ENCODE data around the gene HMG20A.

HMG20A gene

DNA sequence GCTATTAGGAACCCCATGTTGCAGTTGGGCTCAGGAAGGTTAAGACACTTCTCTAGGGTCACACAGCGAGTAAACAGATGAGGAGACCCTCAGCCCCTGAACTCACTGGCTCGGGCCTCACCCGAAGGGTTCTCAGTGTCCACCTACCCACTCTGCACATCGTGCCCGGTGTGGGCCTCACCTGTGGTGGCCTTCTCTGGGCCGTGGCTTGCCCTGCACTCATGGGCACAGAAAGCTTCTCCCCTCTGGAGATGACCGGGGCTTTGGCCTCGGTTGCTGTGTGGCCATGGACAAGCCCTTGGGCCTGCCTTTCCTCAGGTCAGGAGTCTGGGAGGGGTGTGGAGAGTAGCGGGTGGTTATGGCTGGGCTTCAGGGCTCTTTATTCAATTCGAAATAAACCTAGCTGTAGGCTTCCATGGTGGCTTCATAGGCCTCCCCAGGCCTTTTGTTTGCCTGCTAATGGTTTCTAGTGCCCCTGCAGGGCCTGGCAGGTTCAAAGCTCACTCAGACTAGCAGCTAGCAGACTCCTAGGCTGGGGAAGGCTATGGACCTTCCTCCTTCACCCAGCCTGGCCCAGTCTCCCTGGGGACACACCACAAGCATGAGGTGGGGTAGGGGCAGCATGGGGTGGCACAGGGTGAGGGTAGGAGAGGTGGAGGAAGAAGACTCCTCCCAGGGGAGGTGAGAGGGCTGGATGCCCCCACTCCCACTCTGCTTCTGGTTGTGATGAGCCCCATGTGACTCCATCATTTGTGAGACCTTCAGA is 108.9 kb downstream of the HMG20A start:
- TF ChIP-seq, protein P1, sequence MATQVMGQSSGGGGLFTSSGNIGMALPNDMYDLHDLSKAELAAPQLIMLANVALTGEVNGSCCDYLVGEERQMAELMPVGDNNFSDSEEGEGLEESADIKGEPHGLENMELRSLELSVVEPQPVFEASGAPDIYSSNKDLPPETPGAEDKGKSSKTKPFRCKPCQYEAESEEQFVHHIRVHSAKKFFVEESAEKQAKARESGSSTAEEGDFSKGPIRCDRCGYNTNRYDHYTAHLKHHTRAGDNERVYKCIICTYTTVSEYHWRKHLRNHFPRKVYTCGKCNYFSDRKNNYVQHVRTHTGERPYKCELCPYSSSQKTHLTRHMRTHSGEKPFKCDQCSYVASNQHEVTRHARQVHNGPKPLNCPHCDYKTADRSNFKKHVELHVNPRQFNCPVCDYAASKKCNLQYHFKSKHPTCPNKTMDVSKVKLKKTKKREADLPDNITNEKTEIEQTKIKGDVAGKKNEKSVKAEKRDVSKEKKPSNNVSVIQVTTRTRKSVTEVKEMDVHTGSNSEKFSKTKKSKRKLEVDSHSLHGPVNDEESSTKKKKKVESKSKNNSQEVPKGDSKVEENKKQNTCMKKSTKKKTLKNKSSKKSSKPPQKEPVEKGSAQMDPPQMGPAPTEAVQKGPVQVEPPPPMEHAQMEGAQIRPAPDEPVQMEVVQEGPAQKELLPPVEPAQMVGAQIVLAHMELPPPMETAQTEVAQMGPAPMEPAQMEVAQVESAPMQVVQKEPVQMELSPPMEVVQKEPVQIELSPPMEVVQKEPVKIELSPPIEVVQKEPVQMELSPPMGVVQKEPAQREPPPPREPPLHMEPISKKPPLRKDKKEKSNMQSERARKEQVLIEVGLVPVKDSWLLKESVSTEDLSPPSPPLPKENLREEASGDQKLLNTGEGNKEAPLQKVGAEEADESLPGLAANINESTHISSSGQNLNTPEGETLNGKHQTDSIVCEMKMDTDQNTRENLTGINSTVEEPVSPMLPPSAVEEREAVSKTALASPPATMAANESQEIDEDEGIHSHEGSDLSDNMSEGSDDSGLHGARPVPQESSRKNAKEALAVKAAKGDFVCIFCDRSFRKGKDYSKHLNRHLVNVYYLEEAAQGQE (IDR thresholded peaks at IDR 0.05; ENCODE audit: insufficient read depth in 1 of 2, low read depth in 2 of 2, low read length in 2 of 2) = no peak
- no peak for TF ChIP-seq TAF1 (IDR thresholded peaks at IDR 0.05; ENCODE audit: borderline replicate concordance, insufficient read depth, low read length)
- TF ChIP-seq SIN3A (IDR thresholded peaks at IDR 0.05; ENCODE audit: borderline replicate concordance, insufficient read depth, low read length) = no peak
- no peak for TF ChIP-seq FOXP2 (optimal IDR thresholded peaks at IDR 0.05; ENCODE audit: borderline replicate concordance, extremely low read depth, extremely low read length, insufficient read depth)
- no peak for TF ChIP-seq POLR2AphosphoS5 (IDR thresholded peaks at IDR 0.05; ENCODE audit: low read depth, low read length)

DNA sequence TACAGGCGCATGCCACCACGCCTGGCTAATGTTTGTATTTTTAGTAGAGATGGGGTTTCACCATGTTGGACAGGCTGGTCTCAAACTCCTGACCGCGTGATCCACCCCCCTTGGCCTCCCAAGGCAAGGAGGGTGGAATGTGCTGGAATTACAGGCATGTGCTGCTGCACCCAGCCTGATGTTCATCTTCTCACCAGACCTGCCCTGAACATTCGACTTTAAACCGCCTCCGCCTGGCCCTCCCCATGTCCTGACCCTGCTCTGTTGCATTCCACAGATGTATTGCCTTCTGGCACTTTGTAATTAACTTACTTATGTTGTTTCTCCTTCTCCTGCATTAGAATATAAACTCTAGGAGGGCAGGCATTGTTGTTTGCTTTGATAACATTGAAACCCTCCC is 109.9 kb downstream of the HMG20A start:
- TF ChIP-seq TAF1 (IDR thresholded peaks at IDR 0.05; ENCODE audit: borderline replicate concordance, insufficient read depth, low read length) (no peak), SIN3A (IDR thresholded peaks at IDR 0.05; ENCODE audit: borderline replicate concordance, insufficient read depth, low read length) (no peak), FOXP2 (optimal IDR thresholded peaks at IDR 0.05; ENCODE audit: borderline replicate concordance, extremely low read depth, extremely low read length, insufficient read depth) (no peak), POLR2AphosphoS5 (IDR thresholded peaks at IDR 0.05; ENCODE audit: low read depth, low read length) (no peak)
- TF ChIP-seq, protein P1 (IDR thresholded peaks at IDR 0.05; ENCODE audit: insufficient read depth in 1 of 2, low read depth in 2 of 2, low read length in 2 of 2) = no peak

DNA sequence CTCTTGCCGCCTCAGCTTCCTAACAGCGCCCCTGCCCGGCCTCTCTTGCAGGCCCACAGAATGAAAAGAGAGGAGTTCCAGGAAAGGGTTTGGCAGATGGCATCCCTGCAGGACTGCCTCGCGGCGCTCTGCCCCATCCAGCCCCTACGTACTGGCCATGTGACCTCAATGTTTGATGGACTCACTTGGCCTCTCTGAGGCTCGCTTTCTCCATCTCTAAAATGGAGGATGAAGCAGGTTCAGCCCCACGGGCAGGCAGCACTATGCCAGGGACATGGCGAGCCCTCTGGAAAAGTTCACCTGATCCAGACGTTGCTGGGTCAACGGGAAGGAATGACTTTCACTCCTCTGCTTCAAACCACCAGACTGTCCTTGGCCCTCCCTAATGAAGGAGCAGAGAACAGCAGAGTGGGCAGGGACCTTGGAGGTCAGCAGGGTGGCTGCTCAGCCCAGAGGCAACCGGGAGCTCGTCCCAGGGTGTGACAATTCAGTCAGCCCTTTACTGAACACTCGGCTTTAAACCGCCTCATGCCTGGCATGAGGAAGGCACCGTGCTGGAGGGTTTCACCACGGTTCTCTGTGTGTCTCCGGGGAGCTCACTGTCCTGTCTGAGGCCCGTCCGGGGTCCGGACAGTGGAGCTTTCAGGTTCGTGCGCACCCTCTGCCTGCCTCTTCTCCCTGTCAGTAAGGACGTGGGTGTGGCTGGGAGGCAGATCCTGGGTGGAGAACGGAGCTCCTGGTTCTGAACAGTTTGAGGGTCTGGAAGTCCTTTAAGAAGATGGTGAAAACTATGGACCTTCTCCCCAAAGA is 110.7 kb downstream of the HMG20A start:
- TF ChIP-seq TAF1 (IDR thresholded peaks at IDR 0.05; ENCODE audit: borderline replicate concordance, insufficient read depth, low read length) (no peak), SIN3A (IDR thresholded peaks at IDR 0.05; ENCODE audit: borderline replicate concordance, insufficient read depth, low read length) (no peak), POLR2AphosphoS5 (IDR thresholded peaks at IDR 0.05; ENCODE audit: low read depth, low read length) (no peak), FOXP2 (optimal IDR thresholded peaks at IDR 0.05; ENCODE audit: borderline replicate concordance, extremely low read depth, extremely low read length, insufficient read depth) (no peak)
- TF ChIP-seq, protein P1 (IDR thresholded peaks at IDR 0.05; ENCODE audit: insufficient read depth in 1 of 2, low read depth in 2 of 2, low read length in 2 of 2) = no peak

DNA sequence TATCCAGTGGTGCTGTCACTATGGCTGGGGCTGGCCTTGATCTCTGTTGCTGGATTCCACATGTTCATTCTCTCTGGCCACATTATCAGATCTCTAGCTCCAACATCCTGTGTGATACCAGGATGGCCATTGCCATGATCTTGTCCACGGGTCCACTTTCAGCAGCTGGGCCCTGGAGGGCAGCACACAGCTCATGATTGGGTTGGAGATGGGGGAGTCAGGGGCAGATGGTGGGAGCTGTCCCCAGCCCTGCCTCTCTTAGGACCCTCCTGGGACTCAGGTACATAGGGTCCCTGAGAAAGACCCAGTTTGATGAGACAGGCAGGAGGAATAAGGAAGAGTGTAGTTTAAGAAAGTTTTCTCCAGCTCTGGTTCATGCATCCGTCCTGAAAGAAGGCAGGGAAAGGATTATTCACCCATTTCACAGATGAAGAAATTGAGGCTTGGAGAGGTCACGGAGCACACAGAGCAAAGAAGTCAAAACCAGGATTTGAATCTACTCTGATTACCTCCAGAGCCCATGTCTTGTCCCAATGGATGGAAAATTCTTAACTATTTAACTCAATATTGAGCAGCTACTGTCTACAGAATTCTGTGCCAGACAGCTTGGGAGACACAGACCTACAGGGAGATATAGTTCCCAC is 111.5 kb downstream of the HMG20A start:
- TF ChIP-seq, protein P1 (IDR thresholded peaks at IDR 0.05; ENCODE audit: insufficient read depth in 1 of 2, low read depth in 2 of 2, low read length in 2 of 2) = no peak
- TF ChIP-seq POLR2AphosphoS5 (IDR thresholded peaks at IDR 0.05; ENCODE audit: low read depth, low read length) (no peak), FOXP2 (optimal IDR thresholded peaks at IDR 0.05; ENCODE audit: borderline replicate concordance, extremely low read depth, extremely low read length, insufficient read depth) (no peak), TAF1 (IDR thresholded peaks at IDR 0.05; ENCODE audit: borderline replicate concordance, insufficient read depth, low read length) (no peak), SIN3A (IDR thresholded peaks at IDR 0.05; ENCODE audit: borderline replicate concordance, insufficient read depth, low read length) (no peak)
